Bronchial epithelial cell (primary cell): Measurements from ENCODE around the gene BAHD1. TPM values are rescaled to one million over a fixed set of nuclear protein-coding genes. Genes with fewer than 3 reads are reported as not detected.

Experiments
- DNase-seq: peaks from one replicate; pipeline ENCODE4 v3.0.0-alpha.2; 2010; ENCODE audit warnings: low read depth
- FAIRE-seq: peaks from 2 replicates; lab custom pipeline; 2011; peaks lifted over from hg19 to GRCh38; lab: Jason Lieb, UNC
- H3K27me3 ChIP-seq: 2 replicates; pipeline ENCODE4 v1.5.1; 2011; ENCODE audit warnings: low read length; ENCODE audit not compliant: control insufficient read depth, insufficient read depth
- H3K36me3 ChIP-seq: 2 replicates; pipeline ENCODE4 v1.5.1; 2011; ENCODE audit warnings: low read length; ENCODE audit not compliant: control insufficient read depth, insufficient read depth
- H3K4me3 ChIP-seq: 2 replicates; pipeline ENCODE4 v1.5.1; 2011; ENCODE audit warnings: mild to moderate bottlenecking, low read depth, low read length, control low read depth
- CTCF ChIP-seq: IDR thresholded peaks from 2 replicates; pipeline ENCODE4 v1.5.1; 2011; ENCODE audit warnings: mild to moderate bottlenecking, moderate library complexity, low read length, control low read depth, inconsistent platforms; ENCODE audit not compliant: insufficient read depth, severe bottlenecking
- total RNA-seq: library from RNA; depleted of rRNA; stranded (reverse); fragments of >200 nt; gene quantifications from 2 replicates; pipeline ENCODE4 v1.2.1, GENCODE V29; 2014

BAHD1 gene
- total RNA-seq, 1 donor from 2014 or later = 4.2 TPM

GRCh38 chr15:40436116-40436891 is 4.4 kb upstream of the BAHD1 start:
- Histone ChIP-seq H3K27me3 (peaks cover 24% of the 10 kb centered on the region), H3K36me3 (no peaks in the 10 kb centered on the region), H3K4me3 (peak overlapping the region; percentile 11)
- no peak for FAIRE-seq
- DNase-seq = no peak
- no peak for TF ChIP-seq CTCF

- no peak for DNase-seq
- Histone ChIP-seq H3K4me3 (no peak overlapping the region), H3K36me3 (no peaks in the 10 kb centered on the region), H3K27me3 (peaks cover 24% of the 10 kb centered on the region)
- FAIRE-seq = no peak
- TF ChIP-seq CTCF = no peak
These were observed 3.6 kb upstream of the BAHD1 start for GRCh38 chr15:40436892-40437751.

- DNase-seq (no peak), FAIRE-seq (peak; percentile 28)
- H3K36me3 ChIP-seq = no peaks in the 10 kb centered on the region
- no peak for TF ChIP-seq CTCF
- H3K4me3 ChIP-seq = no peak overlapping the region
- H3K27me3 ChIP-seq = peaks cover 22% of the 10 kb centered on the region
These were observed 2.7 kb upstream of the BAHD1 start for GRCh38 chr15:40437752-40438687.

GRCh38 chr15:40438712-40439111 is 2.0 kb upstream of the BAHD1 start:
- peaks cover 22% of the 10 kb centered on the region for H3K27me3 ChIP-seq
- no peak overlapping the region for H3K4me3 ChIP-seq
- no peaks in the 10 kb centered on the region for H3K36me3 ChIP-seq
- DNase-seq = no peak
- no peak for TF ChIP-seq CTCF
- no peak for FAIRE-seq

GRCh38 chr15:40439461-40439959 is 1.2 kb upstream of the BAHD1 start:
- Histone ChIP-seq H3K36me3 (no peaks in the 10 kb centered on the region), H3K4me3 (peak overlapping the region; percentile 64), H3K27me3 (peaks cover 22% of the 10 kb centered on the region)
- DNase-seq = peak; percentile 28
- TF ChIP-seq CTCF = no peak
- no peak for FAIRE-seq
